Measurements from ENCODE around the gene USO1. TPM values are rescaled to one million over a fixed set of nuclear protein-coding genes. Genes with fewer than 3 reads are reported as not detected.

The USO1 gene
- total RNA-seq, 1 donor from 2014 or later, result 105 TPM

- no peak for DNase-seq
Observed at GRCh38 chr4:75843596-75843995, 119.2 kb downstream of the USO1 start.

- peak; percentile 13 for DNase-seq
Observed at GRCh38 chr4:75844151-75844662, 119.8 kb downstream of the USO1 start.

- DNase-seq, result no peak
Observed at GRCh38 chr4:75845992-75846391, 121.6 kb downstream of the USO1 start.

- peak; percentile 90 for DNase-seq
Observed at GRCh38 chr4:75848171-75848760, 123.9 kb downstream of the USO1 start.

- DNase-seq, result peak; percentile 37
Observed at GRCh38 chr4:75848891-75849290, 124.5 kb downstream of the USO1 start.

- DNase-seq, result peak; percentile 47
Observed at GRCh38 chr4:75849461-75849860, 125.1 kb downstream of the USO1 start.

- DNase-seq, result no peak
Observed at GRCh38 chr4:75858721-75859120, 134.3 kb downstream of the USO1 start.

- DNase-seq, result no peak
Observed at GRCh38 chr4:75860606-75861005, 136.2 kb downstream of the USO1 start.

Other genes with a start within 250 kb of the USO1 start
- gene RCHY1, start 210.2 kb upstream of the USO1 start, total RNA-seq, result 49.7 and 53.2 TPM in 2 replicates
- 6.1 and 9.3 TPM in 2 replicates for gene THAP6, start 210.1 kb upstream of the USO1 start, total RNA-seq
- not detected in 2 replicates for gene ODAPH, start 168.5 kb upstream of the USO1 start, total RNA-seq
- 0.14 and 0.34 TPM in 2 replicates for gene CDKL2, start 94.0 kb upstream of the USO1 start, total RNA-seq
- 239 and 264 TPM in 2 replicates for gene G3BP2, start 51.2 kb upstream of the USO1 start, total RNA-seq
- gene PPEF2, start 177.9 kb downstream of the USO1 start, total RNA-seq, result not detected in 2 replicates
- gene NAAA, start 216.4 kb downstream of the USO1 start, total RNA-seq, result 34.5 and 65.9 TPM in 2 replicates

Measured in dermis blood vessel endothelial cell (primary cell).